ENCODE data around the gene RNF212. TPM values are rescaled to one million over a fixed set of nuclear protein-coding genes. Genes with fewer than 3 reads are reported as not detected.

The RNF212 gene
- total RNA-seq, 2 donors from 2014 or later = 7.1 to 15.3 TPM

DNA sequence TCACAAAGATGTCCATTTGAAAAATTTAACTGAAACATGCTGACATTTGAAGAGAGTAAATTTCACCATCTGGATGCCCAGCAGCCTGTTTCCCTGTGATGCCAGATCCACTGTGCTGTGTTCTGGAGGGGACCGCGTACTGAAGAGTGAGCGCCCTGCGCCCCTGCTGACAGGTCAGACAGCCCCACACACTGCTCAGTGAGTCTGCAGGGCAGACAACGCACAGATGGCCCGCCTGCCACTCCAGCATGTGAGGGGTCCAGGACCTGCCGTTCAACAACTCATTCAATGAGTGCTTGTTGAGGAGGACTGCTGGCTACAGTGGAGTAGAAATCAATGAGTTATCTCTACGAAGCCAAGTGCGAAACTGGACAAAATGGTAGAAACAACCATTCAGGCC is 52.7 kb downstream of the RNF212 start:
- Histone ChIP-seq H3K27me3 (replicated peaks; ENCODE audit: insufficient read depth) (no peaks in the 10 kb centered on the region), H3K36me3 (no peaks in the 10 kb centered on the region), H3K4me1 (replicated peaks) (no peaks in the 10 kb centered on the region), H3K9me3 (no peaks in the 10 kb centered on the region), H3K4me3 (no peak overlapping the region), H3K27ac (no peak overlapping the region)
- intact Hi-C loops (cut with DNase I) = no loop called here
- DNase-seq (ENCODE audit: low spot score) = no peak
- WGBS = 94% methylated on average over 9 of the region's 9 CpGs
- TF ChIP-seq POLR2AphosphoS5 (IDR thresholded peaks at IDR 0.05) (no peak), POLR2A (IDR thresholded peaks at IDR 0.05) (no peak), CTCF (IDR thresholded peaks at IDR 0.05) (no peak)

DNA sequence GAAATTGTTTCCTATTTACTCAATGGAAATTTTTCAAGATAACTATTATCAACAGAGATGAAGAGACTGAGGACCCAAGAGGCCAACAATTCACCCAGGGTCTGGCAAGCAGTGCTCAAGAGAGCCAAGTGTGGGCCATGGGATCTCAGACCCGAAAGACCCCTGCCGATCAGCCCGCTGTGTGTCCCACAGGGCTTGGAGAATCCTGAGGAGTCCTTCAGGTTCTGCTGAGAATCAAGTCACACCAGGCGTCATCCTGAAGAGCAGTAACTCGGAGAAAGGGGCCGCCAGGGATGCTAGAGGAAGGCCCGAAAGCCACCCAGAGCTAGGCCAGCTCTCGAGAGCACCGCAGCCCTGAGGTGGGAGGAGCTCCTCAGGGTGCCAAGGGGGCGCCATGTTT is 53.2 kb downstream of the RNF212 start:
- intact Hi-C loops (cut with DNase I) = no loop called here
- Histone ChIP-seq H3K4me3 (no peak overlapping the region), H3K36me3 (no peaks in the 10 kb centered on the region), H3K27me3 (replicated peaks; ENCODE audit: insufficient read depth) (no peaks in the 10 kb centered on the region), H3K4me1 (replicated peaks) (no peaks in the 10 kb centered on the region), H3K27ac (no peak overlapping the region), H3K9me3 (no peaks in the 10 kb centered on the region)
- no peak for DNase-seq (ENCODE audit: low spot score)
- no peak for TF ChIP-seq POLR2A (IDR thresholded peaks at IDR 0.05)
- TF ChIP-seq CTCF (IDR thresholded peaks at IDR 0.05) = no peak
- TF ChIP-seq POLR2AphosphoS5 (IDR thresholded peaks at IDR 0.05) = no peak
- 79% methylated on average over 10 of the region's 10 CpGs for WGBS

DNA sequence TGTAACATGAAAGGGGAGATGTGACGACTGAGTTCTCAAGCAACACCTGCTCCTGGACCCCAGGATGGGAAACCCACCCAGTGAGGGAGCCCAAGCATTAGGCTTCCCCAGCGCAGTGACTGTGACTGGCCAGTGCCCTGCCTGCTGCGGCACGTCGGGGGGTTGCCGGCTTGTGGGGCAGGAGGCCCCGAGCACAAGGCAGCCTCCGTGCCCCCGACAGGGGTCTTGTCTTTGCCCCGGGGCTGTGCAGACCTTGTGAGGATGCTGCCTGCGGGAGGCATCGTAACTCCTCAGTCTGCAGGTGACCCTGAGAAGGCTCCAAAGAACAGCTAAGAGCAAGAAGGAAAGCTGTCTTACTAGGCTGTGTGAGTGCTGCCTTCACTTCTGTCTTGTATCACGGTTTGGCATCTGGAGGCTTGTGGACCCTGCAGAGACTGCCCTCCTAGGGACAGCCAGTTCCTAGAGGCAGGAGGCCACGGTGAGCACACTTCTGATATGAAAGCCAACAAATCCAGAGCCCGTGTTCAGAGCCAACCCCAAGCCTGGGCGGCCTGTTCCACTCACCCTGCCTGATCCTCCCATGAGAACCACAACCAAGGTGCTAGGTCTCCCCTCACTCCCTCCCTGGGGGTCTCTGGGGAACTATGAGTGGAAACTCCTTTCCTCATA is 54.2 kb downstream of the RNF212 start:
- no peaks in the 10 kb centered on the region for H3K4me1 ChIP-seq (replicated peaks)
- no peaks in the 10 kb centered on the region for H3K36me3 ChIP-seq
- no peaks in the 10 kb centered on the region for H3K27me3 ChIP-seq (replicated peaks; ENCODE audit: insufficient read depth)
- 41% methylated on average over 16 of the region's 16 CpGs for WGBS
- DNase-seq (ENCODE audit: low spot score) = no peak
- no peaks in the 10 kb centered on the region for H3K9me3 ChIP-seq
- H3K4me3 ChIP-seq = no peak overlapping the region
- TF ChIP-seq POLR2A (IDR thresholded peaks at IDR 0.05) = no peak
- intact Hi-C loops (cut with DNase I) = no loop called here
- H3K27ac ChIP-seq = no peak overlapping the region

- H3K36me3 ChIP-seq = no peaks in the 10 kb centered on the region
- intact Hi-C loops (cut with DNase I) = no loop called here
- DNase-seq (ENCODE audit: low spot score) = no peak
- H3K4me1 ChIP-seq (replicated peaks) = no peaks in the 10 kb centered on the region
- no peak overlapping the region for H3K4me3 ChIP-seq
- 49% methylated on average over 29 of the region's 35 CpGs for WGBS
- H3K9me3 ChIP-seq = no peaks in the 10 kb centered on the region
- no peaks in the 10 kb centered on the region for H3K27me3 ChIP-seq (replicated peaks; ENCODE audit: insufficient read depth)
- no peak overlapping the region for H3K27ac ChIP-seq
- TF ChIP-seq CTCF (IDR thresholded peaks at IDR 0.05) (no peak), POLR2A (IDR thresholded peaks at IDR 0.05) (no peak), POLR2AphosphoS5 (IDR thresholded peaks at IDR 0.05) (no peak)
Measured at GRCh38 chr4:1058198-1058996, 55.0 kb downstream of the RNF212 start.

GRCh38 chr4:1057403-1057745 is 56.0 kb downstream of the RNF212 start:
- Histone ChIP-seq H3K36me3 (no peaks in the 10 kb centered on the region), H3K4me3 (no peak overlapping the region), H3K9me3 (no peaks in the 10 kb centered on the region), H3K4me1 (replicated peaks) (no peaks in the 10 kb centered on the region), H3K27ac (no peak overlapping the region), H3K27me3 (replicated peaks; ENCODE audit: insufficient read depth) (no peaks in the 10 kb centered on the region)
- intact Hi-C loops (cut with DNase I) = no loop called here
- TF ChIP-seq CTCF (IDR thresholded peaks at IDR 0.05) (no peak), POLR2A (IDR thresholded peaks at IDR 0.05) (no peak), POLR2AphosphoS5 (IDR thresholded peaks at IDR 0.05) (no peak)
- DNase-seq (ENCODE audit: low spot score) = no peak
- whole genome bisulfite sequencing = 70% methylated on average over 7 of the region's 7 CpGs
